ENCODE measurements around the gene GOLGA5.

- TF ChIP-seq CTCF (IDR thresholded peaks at IDR 0.05; ENCODE audit: low read depth, low read length) (no peak), POLR2A (IDR thresholded peaks at IDR 0.05; ENCODE audit: extremely low read depth, insufficient read length) (no peak)
- TF ChIP-seq, protein P1, sequence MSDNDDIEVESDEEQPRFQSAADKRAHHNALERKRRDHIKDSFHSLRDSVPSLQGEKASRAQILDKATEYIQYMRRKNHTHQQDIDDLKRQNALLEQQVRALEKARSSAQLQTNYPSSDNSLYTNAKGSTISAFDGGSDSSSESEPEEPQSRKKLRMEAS (IDR thresholded peaks at IDR 0.05; ENCODE audit: low read depth, low read length): no peak
These were observed 39.1 kb upstream of the GOLGA5 start for GRCh38 chr14:92754966-92755365.
